ENCODE results near the gene SLC37A3.

DNA sequence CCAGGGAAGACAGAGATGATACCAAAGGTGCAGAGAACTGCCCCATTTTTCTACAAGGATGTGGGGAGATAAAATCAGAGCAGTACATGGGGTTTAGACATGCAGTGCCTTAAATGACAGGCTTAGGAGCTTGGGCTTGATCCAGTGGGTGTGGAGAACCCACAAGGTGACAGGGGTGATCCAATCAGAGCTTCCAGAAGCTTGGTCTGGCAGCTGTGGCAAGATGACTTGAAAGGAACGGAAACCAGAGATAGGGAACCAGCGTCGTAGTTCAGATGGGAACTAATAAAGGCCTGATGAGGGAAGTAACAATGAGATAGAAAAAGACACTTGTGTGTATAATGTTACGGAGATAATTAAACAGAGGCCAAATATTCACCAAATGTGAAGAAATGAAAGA is 80.7 kb downstream of the SLC37A3 start:
- TF ChIP-seq, protein P1, sequence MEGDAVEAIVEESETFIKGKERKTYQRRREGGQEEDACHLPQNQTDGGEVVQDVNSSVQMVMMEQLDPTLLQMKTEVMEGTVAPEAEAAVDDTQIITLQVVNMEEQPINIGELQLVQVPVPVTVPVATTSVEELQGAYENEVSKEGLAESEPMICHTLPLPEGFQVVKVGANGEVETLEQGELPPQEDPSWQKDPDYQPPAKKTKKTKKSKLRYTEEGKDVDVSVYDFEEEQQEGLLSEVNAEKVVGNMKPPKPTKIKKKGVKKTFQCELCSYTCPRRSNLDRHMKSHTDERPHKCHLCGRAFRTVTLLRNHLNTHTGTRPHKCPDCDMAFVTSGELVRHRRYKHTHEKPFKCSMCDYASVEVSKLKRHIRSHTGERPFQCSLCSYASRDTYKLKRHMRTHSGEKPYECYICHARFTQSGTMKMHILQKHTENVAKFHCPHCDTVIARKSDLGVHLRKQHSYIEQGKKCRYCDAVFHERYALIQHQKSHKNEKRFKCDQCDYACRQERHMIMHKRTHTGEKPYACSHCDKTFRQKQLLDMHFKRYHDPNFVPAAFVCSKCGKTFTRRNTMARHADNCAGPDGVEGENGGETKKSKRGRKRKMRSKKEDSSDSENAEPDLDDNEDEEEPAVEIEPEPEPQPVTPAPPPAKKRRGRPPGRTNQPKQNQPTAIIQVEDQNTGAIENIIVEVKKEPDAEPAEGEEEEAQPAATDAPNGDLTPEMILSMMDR (IDR thresholded peaks at IDR 0.05; ENCODE audit: poor library complexity), result no peak
- TF ChIP-seq EZH2 (IDR thresholded peaks at IDR 0.05; ENCODE audit: borderline replicate concordance), result no peak
